ENCODE results near the gene ABL2.

The ABL2 gene

DNA sequence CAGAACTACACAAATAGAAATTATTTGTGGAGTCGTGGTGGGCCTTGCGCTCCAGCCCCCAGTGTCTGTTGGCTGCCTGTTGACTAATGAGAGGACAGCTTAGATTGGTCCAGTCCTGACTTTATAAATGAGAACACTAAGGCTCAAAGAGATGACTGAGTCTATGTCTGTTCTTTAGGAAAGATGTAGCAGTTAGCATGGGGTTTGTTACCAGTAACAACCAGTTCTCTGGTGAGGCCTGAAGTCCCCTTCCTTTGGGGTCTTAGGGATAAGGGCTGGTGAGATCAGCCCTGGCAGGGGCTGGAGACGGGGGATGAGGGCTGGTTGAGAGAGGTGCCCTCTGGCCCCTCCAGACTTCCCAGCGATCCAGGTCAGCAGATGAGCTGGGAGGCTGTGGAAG, 138.6 kb downstream of the ABL2 start:
- Histone ChIP-seq H3K4me1 (ENCODE audit: control insufficient read depth, insufficient read depth, low read length) (peaks cover 40% of the 10 kb centered on the region), H3K9ac (ENCODE audit: low read length) (peak overlapping the region; percentile 58), H3K4me3 (ENCODE audit: low read length) (no peak overlapping the region), H3K9me3 (ENCODE audit: control insufficient read depth, low read length) (no peaks in the 10 kb centered on the region), H3K27me3 (replicated peaks; ENCODE audit: control insufficient read depth, insufficient read depth, low read length) (no peaks in the 10 kb centered on the region), H3K36me3 (ENCODE audit: control insufficient read depth, insufficient read depth, low read length, severe bottlenecking) (peaks cover 57% of the 10 kb centered on the region)
- DNase-seq (ENCODE audit: low read depth) = no peak

DNA sequence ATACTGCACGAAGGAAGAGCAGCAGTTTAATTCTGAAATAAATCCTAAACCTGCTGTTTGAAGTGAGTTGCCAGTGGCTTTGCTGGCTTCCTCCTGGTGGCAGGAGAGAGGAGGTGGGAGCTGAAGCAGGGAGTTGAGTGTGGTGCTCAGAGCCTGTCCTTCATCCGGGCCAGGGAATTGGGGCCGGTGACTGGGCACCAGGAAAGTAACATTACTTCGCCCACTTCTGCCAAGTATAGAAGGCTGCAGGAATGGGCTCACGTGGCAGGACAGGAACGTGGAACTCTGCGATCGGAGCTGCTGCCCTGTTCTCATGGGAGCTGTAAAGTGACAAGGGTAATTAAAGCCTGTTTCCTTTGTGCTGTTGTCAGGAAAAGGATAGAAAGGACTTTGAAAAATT, 139.0 kb downstream of the ABL2 start:
- Histone ChIP-seq H3K4me1 (ENCODE audit: control insufficient read depth, insufficient read depth, low read length) (peaks cover 39% of the 10 kb centered on the region), H3K36me3 (ENCODE audit: control insufficient read depth, insufficient read depth, low read length, severe bottlenecking) (peaks cover 57% of the 10 kb centered on the region), H3K9ac (ENCODE audit: low read length) (peak overlapping the region; percentile 58), H3K4me3 (ENCODE audit: low read length) (no peak overlapping the region), H3K9me3 (ENCODE audit: control insufficient read depth, low read length) (no peaks in the 10 kb centered on the region), H3K27me3 (replicated peaks; ENCODE audit: control insufficient read depth, insufficient read depth, low read length) (no peaks in the 10 kb centered on the region)
- no peak for DNase-seq (ENCODE audit: low read depth)

DNA sequence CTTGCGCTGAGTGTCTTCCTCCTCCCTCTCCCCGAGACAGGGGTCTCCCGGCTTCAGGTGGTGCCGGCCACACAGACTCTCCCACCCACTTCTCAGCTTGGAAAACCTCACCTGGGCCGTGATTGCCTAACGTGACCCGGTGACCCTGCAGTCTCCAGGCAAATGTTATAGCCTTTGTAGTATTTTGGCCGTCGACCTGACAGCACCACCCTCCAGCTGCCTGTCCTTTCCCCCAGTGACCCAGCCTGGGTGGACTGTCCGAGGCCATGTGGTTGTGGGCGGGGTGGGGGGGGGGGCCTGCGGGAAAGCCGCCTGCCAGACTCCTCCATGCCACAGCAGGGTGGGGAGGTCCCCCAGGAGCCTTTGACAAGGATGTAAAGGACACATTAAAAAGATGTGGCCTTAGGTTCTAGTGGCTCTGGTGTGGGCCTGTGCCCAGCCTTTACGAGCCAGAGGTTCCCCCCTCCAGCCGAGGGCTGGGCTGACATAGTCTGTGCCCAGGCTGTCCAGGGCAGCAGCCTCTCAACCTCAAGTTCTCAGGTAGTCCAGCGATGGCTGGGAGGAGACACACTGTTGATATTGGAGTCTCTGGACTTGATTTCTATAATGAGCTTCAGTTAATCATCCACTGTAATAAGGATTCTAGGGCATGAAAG, 139.5 kb downstream of the ABL2 start:
- H3K4me3 ChIP-seq (ENCODE audit: low read length) = no peak overlapping the region
- H3K9ac ChIP-seq (ENCODE audit: low read length) = peak overlapping the region; percentile 58
- H3K27me3 ChIP-seq (replicated peaks; ENCODE audit: control insufficient read depth, insufficient read depth, low read length) = no peaks in the 10 kb centered on the region
- peaks cover 53% of the 10 kb centered on the region for H3K36me3 ChIP-seq (ENCODE audit: control insufficient read depth, insufficient read depth, low read length, severe bottlenecking)
- H3K9me3 ChIP-seq (ENCODE audit: control insufficient read depth, low read length) = no peaks in the 10 kb centered on the region
- no peak for DNase-seq (ENCODE audit: low read depth)
- H3K4me1 ChIP-seq (ENCODE audit: control insufficient read depth, insufficient read depth, low read length) = peaks cover 33% of the 10 kb centered on the region

DNA sequence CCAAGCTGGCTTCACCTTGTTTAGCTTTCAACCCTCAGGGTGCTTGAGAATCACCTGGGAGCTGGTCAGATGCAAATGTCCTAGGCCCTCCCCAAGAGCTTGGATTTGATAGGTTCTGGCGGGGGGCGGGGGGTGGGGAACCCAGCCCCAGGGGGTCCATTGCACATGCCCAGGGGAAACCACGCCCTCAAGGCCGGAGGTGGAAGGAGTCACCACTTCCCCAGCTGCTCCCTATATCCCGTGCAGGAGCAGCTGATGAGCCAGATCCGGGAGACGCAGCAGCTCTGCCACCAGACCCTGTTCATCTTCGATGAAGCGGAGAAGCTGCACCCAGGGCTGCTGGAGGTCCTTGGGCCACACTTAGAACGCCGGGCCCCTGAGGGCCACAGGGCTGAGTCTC, 141.8 kb downstream of the ABL2 start:
- Histone ChIP-seq H3K36me3 (ENCODE audit: control insufficient read depth, insufficient read depth, low read length, severe bottlenecking) (peaks cover 31% of the 10 kb centered on the region), H3K9ac (ENCODE audit: low read length) (no peak overlapping the region), H3K4me1 (ENCODE audit: control insufficient read depth, insufficient read depth, low read length) (peaks cover 36% of the 10 kb centered on the region), H3K4me3 (ENCODE audit: low read length) (no peak overlapping the region), H3K9me3 (ENCODE audit: control insufficient read depth, low read length) (no peaks in the 10 kb centered on the region), H3K27me3 (replicated peaks; ENCODE audit: control insufficient read depth, insufficient read depth, low read length) (no peaks in the 10 kb centered on the region)
- DNase-seq (ENCODE audit: low read depth) = no peak

DNA sequence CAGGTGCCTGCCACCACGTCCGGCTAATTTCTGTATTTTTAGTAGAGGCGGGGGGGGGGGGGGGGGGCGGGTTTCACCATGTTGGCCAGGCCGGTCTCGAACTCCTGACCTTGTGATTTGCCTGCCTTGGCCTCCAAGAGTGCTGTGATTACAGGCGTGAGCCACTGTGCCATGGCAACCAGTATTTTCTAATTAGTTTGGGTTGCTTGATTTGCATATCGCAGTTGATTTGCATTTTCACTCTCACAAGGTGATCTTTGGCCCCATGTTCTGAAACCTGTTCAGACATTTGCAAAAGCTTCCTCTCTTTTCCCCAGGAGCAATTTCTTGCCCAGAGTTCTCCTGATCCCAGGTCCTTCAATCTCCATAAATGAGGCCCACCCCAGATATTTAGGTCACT, 145.9 kb downstream of the ABL2 start:
- no peak for DNase-seq (ENCODE audit: low read depth)
- Histone ChIP-seq H3K27me3 (replicated peaks; ENCODE audit: control insufficient read depth, insufficient read depth, low read length) (no peaks in the 10 kb centered on the region), H3K9me3 (ENCODE audit: control insufficient read depth, low read length) (no peaks in the 10 kb centered on the region), H3K4me3 (ENCODE audit: low read length) (peak overlapping the region; percentile 91), H3K36me3 (ENCODE audit: control insufficient read depth, insufficient read depth, low read length, severe bottlenecking) (peaks cover 15% of the 10 kb centered on the region), H3K4me1 (ENCODE audit: control insufficient read depth, insufficient read depth, low read length) (peaks cover 18% of the 10 kb centered on the region), H3K9ac (ENCODE audit: low read length) (peak overlapping the region; percentile 96)

DNA sequence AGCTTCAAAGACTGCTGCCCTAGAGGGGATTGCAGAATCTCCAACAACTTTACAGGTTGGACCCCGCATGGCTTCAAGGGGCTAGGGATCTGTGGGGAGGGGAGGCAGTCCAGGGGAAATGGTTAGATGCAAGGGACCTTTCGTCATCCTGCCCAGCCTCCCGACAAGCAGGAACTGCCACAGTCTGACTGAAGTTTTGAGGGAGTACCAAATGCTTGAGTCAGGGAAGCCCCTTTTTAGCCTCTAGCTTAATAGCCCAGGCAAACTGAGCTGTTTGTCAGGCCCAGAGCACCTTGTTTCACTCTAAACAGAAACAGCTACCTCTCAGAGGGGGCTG, 146.5 kb downstream of the ABL2 start:
- Histone ChIP-seq H3K36me3 (ENCODE audit: control insufficient read depth, insufficient read depth, low read length, severe bottlenecking) (peaks cover 11% of the 10 kb centered on the region), H3K4me3 (ENCODE audit: low read length) (peak overlapping the region; percentile 91), H3K27me3 (replicated peaks; ENCODE audit: control insufficient read depth, insufficient read depth, low read length) (no peaks in the 10 kb centered on the region), H3K9me3 (ENCODE audit: control insufficient read depth, low read length) (no peaks in the 10 kb centered on the region), H3K9ac (ENCODE audit: low read length) (peak overlapping the region; percentile 96), H3K4me1 (ENCODE audit: control insufficient read depth, insufficient read depth, low read length) (peaks cover 24% of the 10 kb centered on the region)
- peak; percentile 55 for DNase-seq (ENCODE audit: low read depth)

DNA sequence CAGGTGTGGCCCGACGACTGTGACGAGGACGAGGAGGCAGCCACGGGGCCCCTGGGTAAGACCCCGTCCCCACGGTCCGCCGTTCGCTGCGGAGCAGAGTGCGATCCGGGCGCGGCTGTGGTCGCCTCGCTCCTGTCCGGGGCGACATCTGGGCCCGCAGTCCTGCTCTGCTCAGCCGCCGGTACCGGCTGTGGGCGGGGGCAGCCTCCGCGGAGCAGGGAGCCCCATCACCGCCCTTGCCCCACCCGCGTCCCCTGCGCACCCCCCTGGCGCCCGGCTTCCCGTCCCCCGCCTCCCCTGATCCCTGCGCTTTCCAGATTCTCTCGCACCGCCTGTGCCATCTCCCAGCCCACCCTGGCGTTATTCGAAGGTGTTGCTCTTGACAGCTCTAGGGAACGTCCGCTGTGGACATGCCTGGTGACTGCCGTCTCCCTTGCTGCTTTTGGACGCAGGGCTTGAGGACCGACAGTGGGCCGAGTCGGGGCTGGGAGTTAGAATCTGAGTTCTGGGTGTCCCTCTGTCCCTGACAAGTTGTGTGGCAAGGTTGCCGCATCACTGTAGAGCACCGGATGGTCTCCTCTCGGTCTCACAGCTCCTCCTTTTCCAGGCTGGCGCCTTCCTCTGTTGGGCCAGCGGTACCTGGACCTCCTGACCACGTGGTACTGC, 147.0 kb downstream of the ABL2 start:
- Histone ChIP-seq H3K9ac (ENCODE audit: low read length) (peak overlapping the region; percentile 96), H3K9me3 (ENCODE audit: control insufficient read depth, low read length) (no peaks in the 10 kb centered on the region), H3K36me3 (ENCODE audit: control insufficient read depth, insufficient read depth, low read length, severe bottlenecking) (peaks cover 9% of the 10 kb centered on the region), H3K4me1 (ENCODE audit: control insufficient read depth, insufficient read depth, low read length) (peaks cover 29% of the 10 kb centered on the region), H3K4me3 (ENCODE audit: low read length) (peak overlapping the region; percentile 91), H3K27me3 (replicated peaks; ENCODE audit: control insufficient read depth, insufficient read depth, low read length) (no peaks in the 10 kb centered on the region)
- peak; percentile 61 for DNase-seq (ENCODE audit: low read depth)

DNA sequence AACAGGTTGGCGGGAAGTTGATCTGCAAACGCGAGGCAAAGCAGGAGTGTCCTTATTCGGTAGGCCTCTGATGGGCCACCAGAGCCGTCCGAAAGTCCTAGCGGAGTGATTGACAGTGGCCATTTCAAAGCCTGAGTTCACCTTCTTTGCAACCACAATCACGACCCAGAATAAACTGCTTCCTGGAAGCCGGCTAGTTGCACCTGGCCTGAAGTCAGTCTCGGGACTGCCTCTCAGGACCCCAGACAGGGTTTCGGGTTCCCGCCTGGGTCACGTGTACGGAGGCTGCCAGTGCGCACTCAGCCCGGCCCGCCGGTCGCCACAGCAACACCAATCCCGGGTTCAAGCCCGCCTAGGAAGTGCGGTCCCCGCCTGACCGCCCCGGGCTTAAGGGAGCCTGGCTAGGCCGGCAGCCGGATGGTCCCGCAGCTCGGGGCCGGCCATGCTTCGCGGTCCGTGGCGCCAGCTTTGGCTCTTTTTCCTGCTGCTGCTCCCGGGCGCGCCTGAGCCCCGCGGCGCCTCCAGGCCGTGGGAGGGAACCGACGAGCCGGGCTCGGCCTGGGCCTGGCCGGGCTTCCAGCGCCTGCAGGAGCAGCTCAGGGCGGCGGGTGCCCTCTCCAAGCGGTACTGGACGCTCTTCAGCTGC, 147.7 kb downstream of the ABL2 start, which contains the start of gene TOR3A:
Gene TOR3A (plus strand): TSS at position 384 of the 646 bp plus-strand sequence. CDS start 59 bp downstream, at position 443.
- H3K27me3 ChIP-seq (replicated peaks; ENCODE audit: control insufficient read depth, insufficient read depth, low read length) = no peaks in the 10 kb centered on the region
- H3K36me3 ChIP-seq (ENCODE audit: control insufficient read depth, insufficient read depth, low read length, severe bottlenecking) = peaks cover 9% of the 10 kb centered on the region

DNA sequence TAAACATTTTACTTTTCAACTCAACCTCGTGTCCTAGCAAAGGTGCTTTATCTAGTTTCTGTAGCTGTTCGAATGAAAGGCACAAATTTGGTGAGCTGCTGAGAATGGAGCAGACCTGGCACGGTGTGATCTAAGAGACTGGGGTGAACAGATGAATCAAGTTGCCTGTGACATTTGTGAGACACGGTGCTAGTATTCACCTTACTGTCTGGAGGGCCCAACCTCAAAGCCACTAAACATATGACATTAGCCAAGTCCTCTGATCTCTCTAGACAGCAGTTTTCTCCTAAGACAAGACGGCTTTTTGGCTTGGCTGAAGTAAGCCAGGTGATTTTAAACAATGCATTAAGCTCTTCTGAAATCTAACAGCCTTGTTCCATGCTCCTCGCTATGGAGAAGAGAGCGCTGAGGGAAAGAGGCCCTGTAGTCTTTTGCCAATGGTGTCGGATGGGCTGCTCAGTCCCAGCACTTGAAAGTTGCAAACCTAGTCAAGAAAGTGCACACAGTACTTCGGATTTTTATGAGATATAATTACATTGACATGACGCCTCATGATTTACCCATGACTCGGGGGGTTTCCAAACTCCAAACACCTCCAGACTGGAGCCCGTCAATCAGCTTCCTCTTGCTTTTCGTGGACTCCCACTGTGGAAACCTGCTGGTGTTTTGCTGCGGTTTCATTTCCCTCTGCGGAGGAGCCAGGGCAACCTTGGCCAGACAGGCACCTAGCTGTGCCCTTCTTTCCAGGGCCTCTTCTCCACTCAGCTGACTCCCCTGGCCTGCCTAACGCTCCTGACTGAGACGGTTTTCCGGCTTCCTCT, 148.4 kb downstream of the ABL2 start:
- Histone ChIP-seq H3K9ac (ENCODE audit: low read length) (peak overlapping the region; percentile 96), H3K36me3 (ENCODE audit: control insufficient read depth, insufficient read depth, low read length, severe bottlenecking) (peaks cover 8% of the 10 kb centered on the region), H3K4me3 (ENCODE audit: low read length) (peak overlapping the region; percentile 91), H3K9me3 (ENCODE audit: control insufficient read depth, low read length) (no peaks in the 10 kb centered on the region), H3K4me1 (ENCODE audit: control insufficient read depth, insufficient read depth, low read length) (peaks cover 42% of the 10 kb centered on the region), H3K27me3 (replicated peaks; ENCODE audit: control insufficient read depth, insufficient read depth, low read length) (no peaks in the 10 kb centered on the region)
- no peak for DNase-seq (ENCODE audit: low read depth)

More for the DNA sequence above, 147.7 kb downstream of the ABL2 start, which contains the start of gene TOR3A:
- peak within 1 kb of the TSS; percentile 96 for H3K9ac ChIP-seq (ENCODE audit: low read length)
- H3K4me3 ChIP-seq (ENCODE audit: low read length) = peak within 1 kb of the TSS; percentile 91
- DNase-seq (ENCODE audit: low read depth) = peak; percentile 94
- H3K4me1 ChIP-seq (ENCODE audit: control insufficient read depth, insufficient read depth, low read length) = peaks cover 35% of the 10 kb centered on the region
- H3K9me3 ChIP-seq (ENCODE audit: control insufficient read depth, low read length) = no peaks in the 10 kb centered on the region

DNA sequence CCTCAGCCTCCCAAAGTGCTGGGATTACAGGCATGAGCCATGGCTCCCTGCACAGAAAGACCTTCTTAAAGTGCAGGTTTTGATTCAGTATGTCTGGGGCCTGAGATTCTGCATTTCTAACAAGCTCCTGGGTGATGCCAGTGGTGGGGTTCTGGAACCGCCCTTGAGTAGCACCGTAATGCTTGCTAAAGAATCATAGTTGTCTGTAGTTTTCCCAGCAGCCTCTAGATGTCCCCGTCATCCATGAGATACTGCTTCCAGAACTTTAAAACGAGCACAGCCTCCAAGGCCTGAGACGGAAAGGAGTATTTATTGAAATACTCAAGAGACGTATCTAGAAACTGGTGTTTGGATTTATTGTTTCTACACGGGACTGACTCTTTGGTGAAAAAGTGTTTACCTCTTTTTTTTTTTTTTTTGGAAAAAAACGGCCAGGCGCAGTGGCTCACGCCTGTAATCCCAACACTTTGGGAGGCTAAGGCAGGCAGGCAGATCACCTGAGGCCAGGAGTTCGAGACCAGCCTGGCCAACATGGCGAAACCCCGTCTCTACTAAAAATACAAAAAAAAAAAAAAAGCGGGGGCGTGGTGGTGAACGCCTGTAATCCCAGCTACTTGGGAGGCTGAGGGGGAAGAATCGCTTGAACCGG, 150.2 kb downstream of the ABL2 start:
- Histone ChIP-seq H3K36me3 (ENCODE audit: control insufficient read depth, insufficient read depth, low read length, severe bottlenecking) (peaks cover 4% of the 10 kb centered on the region), H3K4me1 (ENCODE audit: control insufficient read depth, insufficient read depth, low read length) (peaks cover 43% of the 10 kb centered on the region), H3K9ac (ENCODE audit: low read length) (no peak overlapping the region), H3K27me3 (replicated peaks; ENCODE audit: control insufficient read depth, insufficient read depth, low read length) (no peaks in the 10 kb centered on the region), H3K4me3 (ENCODE audit: low read length) (no peak overlapping the region), H3K9me3 (ENCODE audit: control insufficient read depth, low read length) (no peaks in the 10 kb centered on the region)
- DNase-seq (ENCODE audit: low read depth) = peak; percentile 91

Data from adipocyte (in vitro differentiated cells).